ENCODE data around the gene HIGD1C.
"Not testable (repeated sequence)": the region's sequence is repeated elsewhere in the genome, so short reads cannot be mapped to it uniquely, and the experiment has no call there.

HIGD1C gene

DNA sequence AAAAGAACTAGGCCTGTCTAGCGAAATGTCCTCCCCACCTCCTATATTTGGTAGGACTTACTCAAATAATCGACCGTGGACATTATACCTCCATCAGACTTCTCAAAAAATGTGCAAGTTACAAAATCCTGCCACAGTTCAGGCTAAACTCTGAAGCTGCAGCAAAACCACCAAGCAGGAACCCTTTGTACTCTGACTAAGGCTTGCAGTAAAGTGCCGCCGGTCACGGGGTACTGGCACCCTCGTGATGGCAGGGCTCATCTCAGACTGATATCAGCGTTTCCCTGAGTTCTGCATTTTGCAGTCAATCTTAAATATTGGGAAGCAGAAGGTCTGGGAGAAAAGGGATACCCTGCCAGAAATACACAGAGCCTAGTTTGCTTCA is 56.7 kb downstream of the HIGD1C start:
- H3K27ac Mint-ChIP-seq = peak overlapping the region; percentile 81
- peaks cover 46% of the 10 kb centered on the region for H3K36me3 Mint-ChIP-seq (ENCODE audit: low read depth)
- no peak overlapping the region for H3K4me3 Mint-ChIP-seq
- peaks cover 27% of the 10 kb centered on the region for H3K4me1 Mint-ChIP-seq
- TF ChIP-seq, protein P1, sequence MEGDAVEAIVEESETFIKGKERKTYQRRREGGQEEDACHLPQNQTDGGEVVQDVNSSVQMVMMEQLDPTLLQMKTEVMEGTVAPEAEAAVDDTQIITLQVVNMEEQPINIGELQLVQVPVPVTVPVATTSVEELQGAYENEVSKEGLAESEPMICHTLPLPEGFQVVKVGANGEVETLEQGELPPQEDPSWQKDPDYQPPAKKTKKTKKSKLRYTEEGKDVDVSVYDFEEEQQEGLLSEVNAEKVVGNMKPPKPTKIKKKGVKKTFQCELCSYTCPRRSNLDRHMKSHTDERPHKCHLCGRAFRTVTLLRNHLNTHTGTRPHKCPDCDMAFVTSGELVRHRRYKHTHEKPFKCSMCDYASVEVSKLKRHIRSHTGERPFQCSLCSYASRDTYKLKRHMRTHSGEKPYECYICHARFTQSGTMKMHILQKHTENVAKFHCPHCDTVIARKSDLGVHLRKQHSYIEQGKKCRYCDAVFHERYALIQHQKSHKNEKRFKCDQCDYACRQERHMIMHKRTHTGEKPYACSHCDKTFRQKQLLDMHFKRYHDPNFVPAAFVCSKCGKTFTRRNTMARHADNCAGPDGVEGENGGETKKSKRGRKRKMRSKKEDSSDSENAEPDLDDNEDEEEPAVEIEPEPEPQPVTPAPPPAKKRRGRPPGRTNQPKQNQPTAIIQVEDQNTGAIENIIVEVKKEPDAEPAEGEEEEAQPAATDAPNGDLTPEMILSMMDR (IDR thresholded peaks at IDR 0.05) = no peak
- H3K9me3 Mint-ChIP-seq = no peaks in the 10 kb centered on the region
- no peak for DNase-seq
- H3K27me3 Mint-ChIP-seq (ENCODE audit: low read depth, poor library complexity) = no peaks in the 10 kb centered on the region

DNA sequence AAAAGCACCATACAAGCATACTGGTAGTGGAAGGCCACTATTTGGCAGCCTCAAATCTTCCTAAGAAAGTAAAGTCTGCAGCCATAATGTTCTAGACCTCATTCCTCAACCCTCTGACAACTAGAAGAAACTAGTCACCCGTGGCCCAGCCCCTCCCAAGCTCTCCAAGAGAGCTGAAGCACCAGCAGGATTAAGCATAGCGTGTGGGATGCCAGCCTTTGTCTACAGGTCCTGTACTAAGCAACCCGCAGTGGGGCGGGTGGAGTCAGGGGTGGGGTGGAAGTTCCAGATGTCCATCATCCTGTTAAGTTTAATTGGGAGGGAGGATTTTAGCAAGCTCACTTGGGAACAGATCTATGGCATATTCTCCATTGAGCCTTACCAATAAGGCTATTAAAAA is 59.6 kb downstream of the HIGD1C start:
- H3K27ac Mint-ChIP-seq = peak overlapping the region; percentile 69

GRCh38 chr12:51012570-51013236 is 60.4 kb downstream of the HIGD1C start:
- H3K27ac Mint-ChIP-seq = peak overlapping the region; percentile 14

More for the DNA sequence above, 59.6 kb downstream of the HIGD1C start:
- no peaks in the 10 kb centered on the region for H3K27me3 Mint-ChIP-seq (ENCODE audit: low read depth, poor library complexity)
- H3K4me1 Mint-ChIP-seq = peaks cover 27% of the 10 kb centered on the region
- H3K36me3 Mint-ChIP-seq (ENCODE audit: low read depth) = peaks cover 21% of the 10 kb centered on the region
- TF ChIP-seq, protein P1 (IDR thresholded peaks at IDR 0.05) = no peak
- H3K4me3 Mint-ChIP-seq = no peak overlapping the region
- DNase-seq = no peak
- H3K9me3 Mint-ChIP-seq = no peaks in the 10 kb centered on the region

GRCh38 chr12:51013441-51013840 is 61.1 kb downstream of the HIGD1C start:
- Mint-ChIP-seq H3K27me3 (ENCODE audit: low read depth, poor library complexity) (no peaks in the 10 kb centered on the region), H3K4me1 (peaks cover 27% of the 10 kb centered on the region), H3K36me3 (ENCODE audit: low read depth) (peaks cover 7% of the 10 kb centered on the region), H3K4me3 (no peak overlapping the region), H3K9me3 (no peaks in the 10 kb centered on the region), H3K27ac (no peak overlapping the region)
- no peak for DNase-seq
- TF ChIP-seq, protein P1 (IDR thresholded peaks at IDR 0.05) = no peak

More at GRCh38 chr12:51012570-51013236, 60.4 kb downstream of the HIGD1C start:
- DNase-seq = no peak
- Mint-ChIP-seq H3K27me3 (ENCODE audit: low read depth, poor library complexity) (no peaks in the 10 kb centered on the region), H3K4me1 (peaks cover 27% of the 10 kb centered on the region), H3K4me3 (no peak overlapping the region), H3K9me3 (no peaks in the 10 kb centered on the region), H3K36me3 (ENCODE audit: low read depth) (peaks cover 14% of the 10 kb centered on the region)
- TF ChIP-seq, protein P1 (IDR thresholded peaks at IDR 0.05) = no peak

DNA sequence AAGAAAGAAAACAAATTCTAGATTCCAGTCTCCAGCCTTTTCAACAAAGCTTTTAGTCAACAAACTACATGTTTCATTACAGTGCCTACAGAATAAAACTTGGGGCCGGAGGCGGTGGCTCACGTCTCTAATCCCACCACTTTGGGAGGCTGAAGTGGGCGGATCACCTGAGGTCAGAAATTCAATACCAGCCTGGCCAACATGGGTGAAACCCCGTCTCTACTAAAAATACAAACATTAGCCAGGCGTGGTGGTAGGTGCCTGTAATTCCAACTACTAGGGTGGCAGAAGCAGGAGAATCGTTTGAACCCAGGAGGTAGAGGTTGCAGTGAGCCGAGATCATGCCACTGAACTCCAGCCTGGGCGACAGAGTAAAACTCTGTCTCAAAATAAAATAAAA is 62.1 kb downstream of the HIGD1C start:
- H3K36me3 Mint-ChIP-seq (ENCODE audit: low read depth); H3K27me3 Mint-ChIP-seq (ENCODE audit: low read depth, poor library complexity); DNase-seq; H3K4me3 Mint-ChIP-seq; H3K9me3 Mint-ChIP-seq: not testable (repeated sequence)
- Mint-ChIP-seq H3K4me1 (peaks cover 20% of the 10 kb centered on the region), H3K27ac (peak overlapping the region; percentile 51)

DNA sequence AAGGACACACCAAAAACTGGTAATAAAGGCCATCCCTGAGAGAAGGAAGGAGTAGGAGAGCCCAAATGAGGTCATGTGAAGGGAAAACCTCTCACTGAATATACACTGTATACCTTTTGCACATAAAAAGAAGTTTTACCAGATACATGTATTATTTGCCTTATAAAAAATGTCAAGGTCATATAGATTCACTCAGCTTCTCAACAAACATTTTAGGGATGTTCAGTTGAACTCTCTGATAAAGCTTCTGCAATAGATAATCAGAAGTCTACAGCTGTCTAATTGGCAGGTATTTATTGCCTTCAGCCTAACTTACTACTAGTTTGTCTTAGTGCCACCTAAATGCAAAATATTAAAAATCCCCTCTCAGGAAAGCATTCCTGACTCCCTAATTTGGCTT is 65.1 kb downstream of the HIGD1C start:
- no peaks in the 10 kb centered on the region for H3K27me3 Mint-ChIP-seq (ENCODE audit: low read depth, poor library complexity)
- no peak overlapping the region for H3K4me3 Mint-ChIP-seq
- peaks cover 28% of the 10 kb centered on the region for H3K4me1 Mint-ChIP-seq
- TF ChIP-seq, protein P1 (IDR thresholded peaks at IDR 0.05) = no peak
- H3K36me3 Mint-ChIP-seq (ENCODE audit: low read depth) = peaks cover 15% of the 10 kb centered on the region
- no peak for DNase-seq
- no peaks in the 10 kb centered on the region for H3K9me3 Mint-ChIP-seq
- peak overlapping the region; percentile 15 for H3K27ac Mint-ChIP-seq

All from nephron progenitor cell (in vitro differentiated cells).